K562 (cell line): Measurements from ENCODE around the gene RERE. TPM values are rescaled to one million over a fixed set of nuclear protein-coding genes. Genes with fewer than 3 reads are reported as not detected.

Source experiments
- ATAC-seq: fragments of 200-7000 bp; cut with Tn5 transposase; 3 replicates; pipeline ENCODE4 v1.9.1; 2020; ENCODE audit warnings: moderate library complexity
- BruUV-seq: library from RNA; stranded (reverse); fragments of 400-500 nt; replicated peaks from 2 replicates; lab custom pipeline; 2021; lab: Mats Ljungman, UMichigan
- CTCF ChIA-PET: fragments of 300-600 bp; formaldehyde crosslinking; extraction: SDS; loops from one replicate; lab custom pipeline; 2021; ENCODE audit warnings: low intra/inter-chr PET ratio; lab: Yijun Ruan, JAX
- POLR2A ChIA-PET: fragments of 300-600, 350-650 bp; sonication (Branson Sonifier 250); formaldehyde crosslinking; extraction: SDS; loops from one replicate; lab custom pipeline; 2021; ENCODE audit warnings: antibody characterized with exemption, inconsistent platforms; lab: Yijun Ruan, JAX
- DNase-seq, 4 experiments: peaks; one replicate each; pipeline versions ENCODE4 v3.0.0 to v3.0.0-alpha.2; 2011 to 2018; ENCODE audit warnings: low spot score in 3 of 4, mixed read lengths in 3 of 4; ENCODE audit errors: extremely low read depth in 1 of 4
- FAIRE-seq: peaks from 2 replicates; lab custom pipeline; 2011; peaks lifted over from hg19 to GRCh38; lab: Jason Lieb, UNC
- H2AFZ ChIP-seq: 2 replicates; pipeline ENCODE4 v1.6.0; 2011; ENCODE audit warnings: low read depth, low read length, control low read depth, inconsistent platforms
- H3K27ac ChIP-seq: fragments of 200-600 bp; 3 replicates; pipeline ENCODE4 v1.8.0; 2011; ENCODE audit warnings: low read depth, mild to moderate bottlenecking, control low read depth, inconsistent platforms, low read length, moderate library complexity, mixed read lengths; ENCODE audit errors: extremely low read depth
- H3K27me3 ChIP-seq, 2 experiments: fragments of 300-600 bp in 1 of 2; 2 replicates in 1 of 2; 3 replicates in 1 of 2; pipeline versions ENCODE4 v1.6.0 to v1.8.0; 2011; ENCODE audit warnings: inconsistent platforms in 2 of 2, low read length in 2 of 2, mild to moderate bottlenecking in 1 of 2, mixed read lengths in 1 of 2, moderate library complexity in 1 of 2; ENCODE audit not compliant: control insufficient read depth in 2 of 2, insufficient read depth in 2 of 2
- H3K36me3 ChIP-seq: fragments of 300-600 bp; 3 replicates; pipeline ENCODE4 v1.8.0; 2011; ENCODE audit warnings: mild to moderate bottlenecking, low read length, inconsistent platforms; ENCODE audit not compliant: control insufficient read depth, insufficient read depth
- H3K4me1 ChIP-seq, 2 experiments: fragments of 200-600 bp in 1 of 2; replicated peaks in 1 of 2; 2 replicates in 1 of 2; 3 replicates in 1 of 2; pipeline versions ENCODE4 v1.5.1 to v1.8.0; 2011; ENCODE audit warnings: inconsistent platforms in 2 of 2, low read length in 2 of 2, mild to moderate bottlenecking in 1 of 2, mixed read lengths in 1 of 2, moderate library complexity in 1 of 2; ENCODE audit not compliant: control insufficient read depth in 2 of 2, insufficient read depth in 2 of 2
- H3K4me2 ChIP-seq: 2 replicates; pipeline ENCODE4 v1.6.1; 2011; ENCODE audit warnings: low read length, control low read depth, inconsistent platforms, mixed read lengths; ENCODE audit not compliant: insufficient read depth
- H3K4me3 ChIP-seq: fragments of 200-600 bp; sonication (generic), shearing (Covaris generic); 2 replicates; pipeline ENCODE4 v1.5.1; 2016; ENCODE audit warnings: control low read depth, inconsistent platforms
- H3K79me2 ChIP-seq: fragments of 200-600 bp; 3 replicates; pipeline ENCODE4 v1.8.0; 2011; ENCODE audit warnings: low read length, inconsistent platforms; ENCODE audit not compliant: control insufficient read depth, insufficient read depth
- H3K9ac ChIP-seq, 2 experiments: 2 replicates each; pipeline versions ENCODE4 v1.6.0 to v1.6.1; 2011; ENCODE audit warnings: low read depth in 2 of 2, low read length in 2 of 2, control low read depth in 1 of 2, inconsistent platforms in 1 of 2, mild to moderate bottlenecking in 1 of 2, mixed read lengths in 1 of 2; ENCODE audit not compliant: insufficient read depth in 1 of 2
- H3K9me1 ChIP-seq: one replicate; pipeline ENCODE4 v1.6.0; 2011; ENCODE audit warnings: inconsistent platforms, mild to moderate bottlenecking, low read length, moderate library complexity; ENCODE audit not compliant: control insufficient read depth, insufficient read depth
- H3K9me3 ChIP-seq: replicated peaks from 2 replicates; pipeline ENCODE4 v1.5.1; 2011; ENCODE audit warnings: low read depth, low read length, inconsistent platforms; ENCODE audit not compliant: control insufficient read depth, insufficient read depth
- H4K20me1 ChIP-seq: replicated peaks from 2 replicates; pipeline ENCODE4 v1.6.1; 2011; ENCODE audit warnings: low read length, inconsistent platforms, mixed read lengths; ENCODE audit not compliant: control insufficient read depth, insufficient read depth
- DEAF1 ChIP-seq: fragments of 450-650 bp; formaldehyde crosslinking; IDR thresholded peaks from 2 replicates; pipeline ENCODE4 v1.4.0; 2020; ENCODE audit warnings: mild to moderate bottlenecking, moderate library complexity
- KDM5B ChIP-seq: fragments of 200-600 bp; sonication (generic); IDR thresholded peaks from 2 replicates; pipeline ENCODE4 v1.6.1; 2012; ENCODE audit warnings: low read depth, mild to moderate bottlenecking, moderate library complexity, low read length, control low read depth, inconsistent platforms; ENCODE audit not compliant: insufficient replicate concordance
- NRF1 ChIP-seq, 2 experiments: fragments of 450-650 bp; IDR thresholded peaks in 1 of 2; conservative IDR thresholded peaks in 1 of 2; 2 replicates each; pipeline ENCODE4 v1.6.1; 2014; ENCODE audit warnings: mild to moderate bottlenecking in 2 of 2
- NUFIP1 ChIP-seq: fragments of 450-650 bp; IDR thresholded peaks from 2 replicates; pipeline ENCODE4 v1.6.1; 2018; ENCODE audit not compliant: partially characterized antibody
- RAD21 ChIP-seq, 2 experiments: fragments of 250-450 bp in 1 of 2; fragments of 450-650 bp in 1 of 2; sonication (Bioruptor Pico) in 1 of 2; formaldehyde crosslinking in 1 of 2; IDR thresholded peaks in 1 of 2; conservative IDR thresholded peaks in 1 of 2; 2 replicates each; pipeline versions ENCODE4 v1.4.0 to v1.8.0; 2020 to 2022; ENCODE audit warnings: mild to moderate bottlenecking in 2 of 2, moderate library complexity in 1 of 2
- SRSF1 ChIP-seq: fragments of 200-400 bp; formaldehyde crosslinking; IDR thresholded peaks from 2 replicates; pipeline ENCODE4 v1.6.1; 2017; ENCODE audit warnings: mild to moderate bottlenecking, low read depth, low read length, moderate library complexity
- WGBS: fragments of 100-300 bp; shearing (Covaris generic); methylation state at CpG from one replicate; pipeline ENCODE4 v1.1.6; 2016; ENCODE audit warnings: low coverage, mixed read lengths; ENCODE audit not compliant: insufficient coverage; ENCODE audit errors: missing lambda C conversion rate; 5-methylcytosine and 5-hydroxymethylcytosine counted together
- in situ Hi-C: fragments of 300-500 bp; cut with MboI; formaldehyde crosslinking; loops from 4 replicates; pipeline ENCODE4 v1.15.0; 2018; ENCODE audit warnings: inconsistent platforms, mixed read lengths
- intact Hi-C: fragments of 100-400 bp; cut with micrococcal nuclease; formaldehyde crosslinking; loops from 2 replicates; pipeline ENCODE4 v1.14.2; 2022
- polyA plus RNA-seq, 8 experiments: library from polyadenylated mRNA; depleted of rRNA in 4 of 8; stranded (reverse) in 5 of 8; unstranded in 3 of 8; fragments of >200 nt; fragmentation: Nextera tagmentation in 2 of 8; fragmentation: Illumina TruSeq in 1 of 8; extraction: Ambion mirVana in 2 of 8; extraction: Trizol in 1 of 8; gene quantifications; 2 replicates each; pipeline versions ENCODE4 v1.2.1 to v1.2.3, GENCODE V29; 2011 to 2014; ENCODE audit warnings: inconsistent platforms in 1 of 8, missing spikeins in 1 of 8
- total RNA-seq, 7 experiments: library from RNA; depleted of rRNA in 6 of 7; stranded (reverse); fragments of >200 nt in 6 of 7; fragmentation: Illumina TruSeq in 2 of 7; extraction: Trizol in 2 of 7; gene quantifications; 2 replicates each; pipeline versions ENCODE4 v1.2.1 to v1.2.3, GENCODE V29; 2011 to 2021; ENCODE audit warnings: low replicate concordance in 1 of 7
- TF ChIP-seq, protein P1 (sequence below): sonication (generic); IDR thresholded peaks from 2 replicates; pipeline ENCODE4 v1.6.1; 2016

RERE gene
- total and polyA plus RNA-seq, 9 of the 15 experiments (the other 6 are each of a cell fraction or from before 2014, with no cell fraction given) = 3.0 to 51.5 (median 13.4) TPM

GRCh38 chr1:8858888-8859706 is 41.7 kb upstream of the RERE start:
- Histone ChIP-seq H3K4me2 (no peak overlapping the region), H3K9me1 (peaks cover 14% of the 10 kb centered on the region), H3K4me1 (peaks cover 13% of the 10 kb centered on the region in 2 experiments), H4K20me1 (peaks cover 55% of the 10 kb centered on the region), H3K27me3 (no peaks in the 10 kb centered on the region), H2AFZ (no peak overlapping the region), H3K9ac (peak overlapping the region in 1 of 2 experiments; percentile 72; a peak in 1 of 4 replicates), H3K36me3 (peaks cover 68% of the 10 kb centered on the region), H3K4me3 (no peak overlapping the region), H3K27ac (peak overlapping the region; percentile 48; the same call in 2 of the 3 replicates), H3K9me3 (no peaks in the 10 kb centered on the region), H3K79me2 (peaks cover 12% of the 10 kb centered on the region; the same call in 2 of the 3 replicates)
- ChIA-PET POLR2A (interaction anchor here (0.5 to 14.9 kb wide), 25 partner anchors 10 to 850 kb away, joined by 3 to 219 read pairs (median 4); partner anchors contain the start of genes ENO1 and RERE), CTCF (interaction anchor here (0.6 to 1.5 kb wide), 5 partner anchors 129 to 1699 kb away, joined by 3 to 10 read pairs (median 4); no protein-coding TSS in a partner anchor)
- FAIRE-seq (peak; percentile 77), ATAC-seq (peak; percentile 74), DNase-seq (peak; percentile 43 to 83 (median 58))
- 59% methylated on average over 12 of the region's 12 CpGs for WGBS
- BruUV-seq = no TSS peak
- intact Hi-C loops (loop anchor here (2.0 to 10.0 kb wide), 2 partner anchors 46 to 130 kb away; no protein-coding TSS in a partner anchor), in situ Hi-C loops (loop anchor here (5.0 kb wide), 1 partner anchor 297 kb away; no protein-coding TSS in a partner anchor)
- TF ChIP-seq KDM5B (no peak), NUFIP1 (no peak), DEAF1 (CRISPR knock-in tag) (peak; percentile 53; the same call in 1 of the 2 replicates), NRF1 (conservative IDR thresholded peaks at IDR 0.05 in 1 of 2, IDR thresholded peaks at IDR 0.05 in 1 of 2) (peak; percentile 40 to 64; a peak in 3 of 4 replicates), RAD21 (CRISPR knock-in tag; conservative IDR thresholded peaks at IDR 0.05 in 1 of 2, IDR thresholded peaks at IDR 0.05 in 1 of 2) (peak; percentile 41 to 72), SRSF1 (no peak)
- TF ChIP-seq, protein P1, sequence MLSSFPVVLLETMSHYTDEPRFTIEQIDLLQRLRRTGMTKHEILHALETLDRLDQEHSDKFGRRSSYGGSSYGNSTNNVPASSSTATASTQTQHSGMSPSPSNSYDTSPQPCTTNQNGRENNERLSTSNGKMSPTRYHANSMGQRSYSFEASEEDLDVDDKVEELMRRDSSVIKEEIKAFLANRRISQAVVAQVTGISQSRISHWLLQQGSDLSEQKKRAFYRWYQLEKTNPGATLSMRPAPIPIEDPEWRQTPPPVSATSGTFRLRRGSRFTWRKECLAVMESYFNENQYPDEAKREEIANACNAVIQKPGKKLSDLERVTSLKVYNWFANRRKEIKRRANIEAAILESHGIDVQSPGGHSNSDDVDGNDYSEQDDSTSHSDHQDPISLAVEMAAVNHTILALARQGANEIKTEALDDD = 0 out of 2 replicates have a peak, but pooled peaks have one; percentile 53
